RWPE1 (cell line): ENCODE results near the gene SPAG4.

Source experiments
- CTCF ChIA-PET: fragments of 350-600 bp; sonication (Branson Sonifier 250); formaldehyde crosslinking; extraction: SDS; loops from one replicate; lab custom pipeline; 2021; lab: Yijun Ruan, JAX
- POLR2A ChIA-PET: fragments of 400-600 bp; formaldehyde crosslinking; extraction: SDS; loops from one replicate; lab custom pipeline; 2020; ENCODE audit warnings: antibody characterized with exemption; ENCODE audit not compliant: low non-redundant PET; lab: Yijun Ruan, JAX
- DNase-seq: peaks from one replicate; pipeline ENCODE4 v3.0.0; 2012; ENCODE audit warnings: low spot score
- H3K27ac ChIP-seq: fragments of 450-650 bp; 2 replicates; pipeline ENCODE4 v1.5.1; 2017
- CTCF ChIP-seq: fragments of 450-650 bp; conservative IDR thresholded peaks from 2 replicates; pipeline ENCODE4 v1.5.1; 2017; ENCODE audit warnings: low read depth, mild to moderate bottlenecking

The SPAG4 gene

DNA sequence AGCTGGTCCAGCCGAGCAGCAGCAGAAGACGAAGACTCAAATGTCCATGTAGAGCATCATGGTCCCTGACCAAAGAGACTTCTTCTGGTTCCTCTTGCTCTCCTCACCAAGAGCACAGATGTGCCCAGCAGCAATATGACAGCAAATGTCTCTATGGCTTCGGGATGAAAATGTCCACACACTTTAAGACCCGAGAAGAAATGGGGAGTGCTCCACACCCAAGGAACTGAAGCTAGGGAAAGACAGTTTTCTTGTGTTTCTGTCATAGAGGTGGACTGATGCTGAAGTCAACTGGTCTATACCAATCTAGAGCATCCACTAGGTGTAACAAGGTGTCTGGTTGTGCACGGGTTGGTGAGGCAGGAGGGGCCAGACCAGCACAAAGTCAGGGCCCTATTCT is 53.6 kb downstream of the SPAG4 start:
- no peak for DNase-seq
- TF ChIP-seq CTCF, result no peak
- no peak overlapping the region for H3K27ac ChIP-seq
- ChIA-PET CTCF (interaction anchor here (0.6 to 1.1 kb wide), 3 partner anchors 36 to 536 kb away, joined by 3 read pairs; no protein-coding TSS in a partner anchor), POLR2A (no interaction called here)

DNA sequence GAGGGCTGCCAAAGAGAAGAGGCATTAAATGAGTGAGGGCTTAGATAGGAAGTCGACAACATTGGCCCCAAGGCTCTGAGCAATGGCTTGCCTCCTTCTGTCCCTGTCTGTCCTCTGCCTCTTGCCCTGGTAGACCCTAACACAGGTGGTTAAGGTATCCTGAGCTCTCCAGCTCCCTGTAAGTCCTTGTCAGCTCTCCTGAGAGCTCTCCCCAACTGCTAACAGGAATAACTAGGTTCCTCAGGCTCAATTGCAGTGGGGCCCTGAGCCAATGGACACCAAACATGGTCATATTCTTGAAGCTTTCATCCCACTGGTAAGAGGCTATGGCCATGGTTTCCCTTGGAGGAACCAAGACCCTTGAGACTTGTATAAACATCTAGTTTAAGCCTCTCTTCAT is 54.1 kb downstream of the SPAG4 start:
- no peak for DNase-seq
- ChIA-PET POLR2A (no interaction called here), CTCF (interaction anchor here (0.6 to 1.1 kb wide), 3 partner anchors 36 to 535 kb away, joined by 3 read pairs; no protein-coding TSS in a partner anchor)
- H3K27ac ChIP-seq, result no peak overlapping the region
- TF ChIP-seq CTCF, result no peak
